Occipital lobe (tissue), 2 donors: ENCODE results near the gene BATF3. TPM values are rescaled to one million over a fixed set of nuclear protein-coding genes. Genes with fewer than 3 reads are reported as not detected.
"Not testable (repeated sequence)": the region's sequence is repeated elsewhere in the genome, so short reads cannot be mapped to it uniquely, and the experiment has no call there.

Experiments
- DNase-seq: peaks from one replicate; lab custom pipeline; 2025; lab: John Stamatoyannopoulos, UW
- total RNA-seq: library from RNA; depleted of rRNA; stranded (reverse); fragments of >200 nt; gene quantifications from one replicate; pipeline ENCODE4 v1.2.3, GENCODE V29; 2014

Gene BATF3
- total RNA-seq, result 8.0 TPM

- no peak for DNase-seq
Observed at GRCh38 chr1:212699625-212700222, at the start of gene BATF3. BATF3 (minus strand) TSS chr1:212699840; CDS start chr1:212699762, 78 bp downstream.

- no peak for DNase-seq
Observed at GRCh38 chr1:212746546-212746945, 46.9 kb upstream of the BATF3 start.

DNA sequence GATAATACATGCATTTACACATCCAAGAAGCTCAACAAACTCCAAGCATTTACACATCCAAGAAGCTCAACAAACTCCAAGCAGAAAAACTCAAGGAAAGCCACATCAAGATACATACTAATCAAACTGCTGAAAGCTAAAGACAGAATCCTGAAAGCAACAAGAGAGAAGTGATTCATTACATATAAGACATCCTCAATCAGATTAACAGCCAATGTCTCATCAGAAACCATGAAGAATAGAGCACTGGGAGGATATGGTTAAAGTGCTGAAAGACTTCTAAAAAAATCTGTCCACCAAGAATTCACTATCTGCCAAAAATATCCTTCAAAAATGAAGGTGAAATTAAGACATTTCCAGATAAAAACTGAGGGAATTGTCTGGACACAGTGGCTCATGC lies 45.7 kb upstream of the BATF3 start:
- DNase-seq, result no peak

DNA sequence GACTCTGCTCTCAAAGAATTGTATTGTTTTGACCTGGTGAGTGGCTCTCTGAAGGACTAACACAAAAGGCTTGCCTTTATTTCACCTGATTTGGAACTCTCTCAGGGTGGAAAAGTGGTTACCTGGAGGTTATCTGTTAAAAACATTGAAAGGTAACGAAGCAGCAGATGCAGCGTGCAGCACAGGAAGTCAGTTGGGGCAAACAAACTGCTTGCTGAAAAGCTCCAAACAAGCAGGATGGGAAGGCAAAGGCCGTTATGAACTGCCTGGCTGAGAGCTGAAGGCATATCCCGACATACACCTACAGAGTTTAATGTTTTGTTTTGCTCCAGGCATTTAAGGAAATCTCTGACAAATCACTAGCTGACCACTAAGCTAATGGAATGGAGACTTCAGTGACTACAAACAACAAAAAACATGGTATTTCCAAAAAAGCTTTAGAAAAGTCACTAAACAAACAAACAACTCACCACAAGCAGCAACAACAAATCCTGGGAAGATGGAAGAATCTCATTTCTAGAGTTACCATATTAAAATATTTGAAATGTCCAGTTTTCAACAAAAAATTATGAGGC lies 44.3 kb upstream of the BATF3 start:
- DNase-seq, result no peak

DNA sequence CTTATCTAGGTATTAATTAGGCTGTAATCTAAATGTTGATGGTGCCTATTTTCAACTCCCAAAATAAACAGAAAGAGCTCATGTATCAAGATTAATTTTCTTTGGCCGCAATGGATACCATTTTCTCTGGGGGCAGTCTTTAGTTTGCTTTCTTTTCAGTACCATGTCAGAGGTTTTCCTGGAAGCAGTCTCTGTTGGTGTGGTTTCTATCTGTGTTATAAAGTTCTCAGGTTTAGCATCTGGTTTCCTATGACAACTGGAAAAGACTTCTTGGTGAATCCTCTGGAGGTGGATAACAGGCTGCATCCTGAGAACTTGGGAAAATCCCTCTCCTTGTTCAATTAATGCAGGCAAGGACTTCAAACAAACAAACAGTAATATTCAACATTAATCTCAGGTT lies 38.7 kb upstream of the BATF3 start:
- no peak for DNase-seq

GRCh38 chr1:212737559-212737958 lies 37.9 kb upstream of the BATF3 start:
- no peak for DNase-seq

DNA sequence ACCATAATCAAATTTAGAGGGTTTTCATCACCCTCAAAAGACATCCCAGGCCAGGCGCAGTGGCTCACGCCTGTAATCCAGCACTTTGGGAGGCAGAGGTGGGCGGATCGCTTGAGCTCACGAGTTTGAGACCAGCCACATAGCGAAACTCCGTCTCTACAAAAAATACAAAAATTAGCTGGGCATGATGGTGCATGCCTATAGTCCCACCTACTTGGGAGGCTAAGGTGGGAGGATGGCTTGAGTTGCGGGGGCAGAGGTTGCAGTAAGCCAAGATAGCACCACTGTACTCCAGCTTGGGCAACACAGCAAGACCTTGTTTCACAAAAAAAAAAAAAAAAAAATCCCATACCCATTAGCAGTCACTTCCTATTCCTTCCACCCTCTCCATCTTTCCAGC lies 33.5 kb upstream of the BATF3 start:
- no peak for DNase-seq

DNA sequence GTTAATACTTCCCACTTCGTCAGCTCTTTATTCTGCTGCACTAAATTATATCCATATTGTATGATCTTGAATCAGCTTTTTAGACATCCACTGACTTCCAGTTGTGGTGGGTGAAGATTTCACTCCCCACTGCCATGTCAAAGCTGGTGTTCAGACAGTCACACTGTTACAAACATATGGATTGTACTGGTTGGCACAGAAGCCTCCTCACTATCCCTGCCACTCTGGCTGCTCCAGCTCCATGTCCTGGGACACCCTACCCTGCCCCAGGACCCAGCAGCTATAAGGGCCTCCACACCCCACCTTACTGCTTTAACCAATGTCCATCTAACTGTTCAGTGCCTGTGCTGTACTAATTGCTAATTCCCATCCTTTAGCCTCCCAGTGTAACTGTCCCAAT lies 32.0 kb upstream of the BATF3 start:
- no peak for DNase-seq

GRCh38 chr1:212728606-212729005 lies 29.0 kb upstream of the BATF3 start:
- no peak for DNase-seq

GRCh38 chr1:212727386-212728181 lies 27.9 kb upstream of the BATF3 start:
- no peak for DNase-seq

- not testable (repeated sequence) for DNase-seq
Observed at GRCh38 chr1:212724679-212725078, 25.0 kb upstream of the BATF3 start.

DNA sequence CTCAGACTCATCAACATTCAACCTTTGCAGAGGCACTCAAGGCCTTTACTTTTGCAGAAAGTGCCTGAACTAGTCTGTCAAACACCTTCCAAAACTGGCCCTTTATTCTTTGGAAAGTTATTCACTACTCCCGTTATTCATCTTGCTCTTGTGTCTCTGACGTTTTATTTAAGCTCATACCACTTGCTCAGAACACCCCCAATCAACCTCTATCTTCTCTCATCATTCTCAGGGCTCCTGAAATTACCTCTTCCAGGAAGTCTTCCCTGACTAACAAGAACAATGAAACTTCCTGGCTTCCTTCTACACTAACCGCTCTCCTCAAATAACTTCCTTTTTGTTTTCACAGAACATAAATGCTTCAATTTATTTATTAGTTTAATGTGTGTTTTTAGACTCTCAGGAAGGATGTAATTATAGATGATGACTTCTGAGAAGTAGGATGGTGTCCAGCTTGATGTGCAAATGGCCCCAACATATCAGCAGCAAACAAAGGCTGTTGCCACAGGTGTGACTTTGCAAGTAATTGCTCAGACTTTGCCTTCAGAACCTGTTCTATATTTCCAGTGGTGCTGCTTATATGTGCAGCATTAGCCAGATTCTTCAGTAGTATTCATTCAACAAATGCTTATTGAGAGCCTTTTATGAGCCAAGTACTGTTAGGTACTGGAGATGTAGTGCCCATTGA lies 22.8 kb upstream of the BATF3 start:
- DNase-seq, result no peak

- no peak for DNase-seq
Observed at GRCh38 chr1:212721388-212722247, 22.0 kb upstream of the BATF3 start.

DNA sequence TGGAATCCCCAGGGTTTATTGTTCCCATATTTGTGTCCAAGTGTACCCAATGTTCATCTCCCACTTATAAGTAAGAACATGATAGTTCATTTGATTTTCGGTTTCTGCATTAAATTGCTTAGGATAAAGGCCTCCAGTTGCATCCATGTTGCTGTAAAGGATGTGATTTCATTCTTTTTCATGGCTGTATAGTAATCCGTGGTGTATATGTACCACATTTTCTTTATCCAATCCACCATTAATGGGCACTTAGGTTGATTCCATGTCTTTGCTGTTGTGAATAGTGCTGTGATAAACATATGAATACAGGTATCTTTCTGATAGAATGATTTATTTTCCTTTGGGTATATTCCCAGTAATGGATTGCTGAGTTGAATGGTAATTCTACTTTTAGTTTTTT lies 20.0 kb upstream of the BATF3 start:
- DNase-seq, result no peak

- no peak for DNase-seq
Observed at GRCh38 chr1:212718499-212718898, 18.9 kb upstream of the BATF3 start.

DNA sequence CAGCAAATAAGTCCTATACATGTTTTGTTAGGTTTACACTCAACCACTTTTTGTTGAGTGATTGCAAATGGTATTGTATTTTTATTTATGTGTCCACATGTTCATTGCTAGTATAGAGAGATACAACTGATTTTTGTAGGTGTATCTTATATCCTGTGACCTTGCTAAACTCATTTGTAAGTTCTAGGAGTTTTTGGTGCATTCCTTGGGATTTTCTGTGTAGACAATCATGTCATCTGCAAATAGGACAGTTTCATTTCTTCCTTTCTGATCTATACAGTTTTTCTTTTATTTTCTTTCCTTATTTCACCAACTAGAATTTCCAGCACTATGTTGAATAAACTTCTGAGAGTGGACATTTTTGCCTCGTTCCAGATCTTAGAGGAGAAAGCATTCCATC lies 16.5 kb upstream of the BATF3 start:
- DNase-seq, result no peak

- no peak for DNase-seq
Observed at GRCh38 chr1:212713465-212714136, 14.0 kb upstream of the BATF3 start.

- DNase-seq, result no peak
Observed at GRCh38 chr1:212712451-212713303, 13.0 kb upstream of the BATF3 start.

DNA sequence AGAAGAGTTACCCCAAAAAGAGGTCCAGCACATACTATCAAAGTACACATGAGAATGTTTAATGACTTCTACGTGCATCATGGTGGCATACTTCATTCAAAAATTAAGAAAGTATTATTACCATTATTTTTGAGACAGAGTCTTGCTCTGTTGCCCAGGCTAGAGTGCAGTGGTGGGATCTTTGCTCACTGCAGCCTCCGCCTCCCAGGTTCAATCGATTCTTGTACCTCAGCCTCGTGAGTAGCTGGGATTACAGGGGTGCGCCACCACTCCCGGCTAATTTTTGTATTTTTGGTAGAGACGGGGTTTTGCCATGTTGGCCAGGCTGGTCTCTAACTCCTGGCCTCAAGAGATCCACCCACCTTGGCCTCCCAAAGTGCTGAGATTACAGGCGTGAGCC lies 12.3 kb upstream of the BATF3 start:
- not testable (repeated sequence) for DNase-seq

GRCh38 chr1:212710566-212710965 lies 10.9 kb upstream of the BATF3 start:
- no peak for DNase-seq
